ENCODE data around the gene ELOA2. TPM values are rescaled to one million over a fixed set of nuclear protein-coding genes. Genes with fewer than 3 reads are reported as not detected.
"Not testable (repeated sequence)": the region's sequence is repeated elsewhere in the genome, so short reads cannot be mapped to it uniquely, and the experiment has no call there.

Gene ELOA2
- total RNA-seq, 4 donors from 2014 or later = not detected

DNA sequence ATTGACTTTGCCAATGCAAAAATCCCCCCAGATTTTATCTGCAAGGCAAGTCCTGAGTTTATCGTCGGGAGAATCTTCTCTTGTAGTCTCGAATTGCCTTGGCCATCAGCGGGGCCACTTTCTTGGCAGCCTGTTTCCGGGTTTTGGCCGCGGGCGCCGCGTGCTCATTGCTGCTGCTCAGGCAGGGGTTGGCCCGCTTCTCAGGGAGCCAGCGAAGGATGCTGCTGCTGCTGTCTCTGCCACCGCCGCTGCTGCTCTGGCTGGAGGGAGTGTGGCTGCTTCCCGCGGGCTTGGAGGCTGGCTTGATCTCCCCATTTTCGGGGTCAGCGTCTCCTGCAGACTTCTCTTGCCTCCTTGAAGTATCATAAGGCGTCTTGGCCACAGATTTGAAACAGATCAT, 2.5 kb downstream of the ELOA2 start:
- Histone ChIP-seq H3K4me1 (no peaks in the 10 kb centered on the region), H3K36me3 (no peaks in the 10 kb centered on the region), H3K27ac (no peak overlapping the region), H3K9me3 (peaks cover 0 to 10% (median 0%) of the 10 kb centered on the region in 3 donors), H3K27me3 (no peaks in the 10 kb centered on the region), H3K4me3 (no peak overlapping the region)
- WGBS, 2 donors (ENCODE audit: low coverage in 1 of 2) = 67 to 80% methylated on average over 1 to 2 of the region's 19 CpGs
- TF ChIP-seq, protein P1, sequence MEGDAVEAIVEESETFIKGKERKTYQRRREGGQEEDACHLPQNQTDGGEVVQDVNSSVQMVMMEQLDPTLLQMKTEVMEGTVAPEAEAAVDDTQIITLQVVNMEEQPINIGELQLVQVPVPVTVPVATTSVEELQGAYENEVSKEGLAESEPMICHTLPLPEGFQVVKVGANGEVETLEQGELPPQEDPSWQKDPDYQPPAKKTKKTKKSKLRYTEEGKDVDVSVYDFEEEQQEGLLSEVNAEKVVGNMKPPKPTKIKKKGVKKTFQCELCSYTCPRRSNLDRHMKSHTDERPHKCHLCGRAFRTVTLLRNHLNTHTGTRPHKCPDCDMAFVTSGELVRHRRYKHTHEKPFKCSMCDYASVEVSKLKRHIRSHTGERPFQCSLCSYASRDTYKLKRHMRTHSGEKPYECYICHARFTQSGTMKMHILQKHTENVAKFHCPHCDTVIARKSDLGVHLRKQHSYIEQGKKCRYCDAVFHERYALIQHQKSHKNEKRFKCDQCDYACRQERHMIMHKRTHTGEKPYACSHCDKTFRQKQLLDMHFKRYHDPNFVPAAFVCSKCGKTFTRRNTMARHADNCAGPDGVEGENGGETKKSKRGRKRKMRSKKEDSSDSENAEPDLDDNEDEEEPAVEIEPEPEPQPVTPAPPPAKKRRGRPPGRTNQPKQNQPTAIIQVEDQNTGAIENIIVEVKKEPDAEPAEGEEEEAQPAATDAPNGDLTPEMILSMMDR (IDR thresholded peaks at IDR 0.05) = no peak
- TF ChIP-seq EP300 (IDR thresholded peaks at IDR 0.05) (no peak), POLR2AphosphoS5 (IDR thresholded peaks at IDR 0.05) (no peak), POLR2A (IDR thresholded peaks at IDR 0.05) (no peak)
- no peak for ATAC-seq

DNA sequence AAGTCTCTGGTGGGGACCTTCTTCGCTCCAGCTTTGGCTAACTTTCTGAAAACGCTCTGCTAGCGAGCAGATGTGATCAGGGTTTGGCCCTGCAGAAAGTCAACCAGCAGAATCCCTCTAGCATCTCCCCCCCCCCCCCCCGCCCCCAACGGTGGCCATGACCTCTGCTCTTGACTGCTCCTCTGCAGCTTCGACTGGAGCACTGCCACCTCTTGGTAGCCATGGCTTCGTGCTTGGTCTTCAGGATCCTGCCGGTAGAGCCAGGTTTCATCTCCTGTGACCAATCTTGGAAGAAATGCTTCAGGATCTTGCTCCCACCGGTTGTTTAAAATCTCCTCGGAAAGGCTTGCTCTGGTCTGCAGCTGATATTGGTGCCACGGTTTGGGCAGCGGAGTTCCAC, 4.5 kb downstream of the ELOA2 start:
- not testable (repeated sequence) for H3K27me3 ChIP-seq, H3K4me1 ChIP-seq, H3K27ac ChIP-seq, H3K9me3 ChIP-seq, H3K4me3 ChIP-seq, H3K36me3 ChIP-seq, ATAC-seq
- no CpG with 5 or more reads among the region's 12 CpGs for WGBS, 2 donors (ENCODE audit: low coverage in 1 of 2)

DNA sequence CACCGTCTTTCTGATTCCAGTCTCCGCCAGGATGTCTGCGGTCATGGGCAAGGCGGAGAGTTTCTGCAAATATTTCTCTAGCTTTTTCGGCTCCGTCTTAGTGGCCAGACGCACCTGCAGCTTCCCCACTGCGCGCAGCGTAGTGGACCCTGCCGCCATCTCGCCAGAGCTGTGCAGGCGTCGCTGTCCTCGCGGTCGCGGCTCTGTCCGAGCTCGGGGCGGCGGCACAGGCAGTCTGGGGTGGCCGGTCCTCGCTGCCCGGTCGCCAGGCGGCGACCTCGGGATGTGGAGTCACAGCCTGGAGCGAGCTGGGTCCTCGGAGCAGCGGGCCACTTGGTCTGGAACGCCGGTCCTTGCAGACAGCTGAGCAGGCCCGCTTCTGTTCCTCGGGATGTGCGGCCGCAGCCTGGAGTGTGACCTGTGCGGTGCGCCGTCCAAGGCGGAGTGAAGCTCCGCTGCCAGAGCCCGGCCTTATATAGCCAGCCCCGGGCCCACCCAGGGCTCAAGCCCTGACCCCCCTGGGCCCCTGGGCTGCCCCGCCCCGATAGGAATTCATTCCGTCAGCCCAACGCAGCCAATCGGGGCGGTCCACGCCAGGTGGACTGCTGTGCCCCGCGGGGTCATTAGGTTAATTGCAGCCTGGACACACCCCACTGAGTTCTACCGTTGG, 5.6 kb downstream of the ELOA2 start:
- H3K36me3 ChIP-seq, H3K27me3 ChIP-seq, H3K4me3 ChIP-seq, H3K4me1 ChIP-seq, H3K27ac ChIP-seq: not testable (repeated sequence)
- no CpG with 5 or more reads among the region's 55 CpGs for WGBS, 2 donors (ENCODE audit: low coverage in 1 of 2)
- H3K9me3 ChIP-seq = peaks cover 0 to 15% (median 0%) of the 10 kb centered on the region in 3 donors
- ATAC-seq = peak; percentile 42

DNA sequence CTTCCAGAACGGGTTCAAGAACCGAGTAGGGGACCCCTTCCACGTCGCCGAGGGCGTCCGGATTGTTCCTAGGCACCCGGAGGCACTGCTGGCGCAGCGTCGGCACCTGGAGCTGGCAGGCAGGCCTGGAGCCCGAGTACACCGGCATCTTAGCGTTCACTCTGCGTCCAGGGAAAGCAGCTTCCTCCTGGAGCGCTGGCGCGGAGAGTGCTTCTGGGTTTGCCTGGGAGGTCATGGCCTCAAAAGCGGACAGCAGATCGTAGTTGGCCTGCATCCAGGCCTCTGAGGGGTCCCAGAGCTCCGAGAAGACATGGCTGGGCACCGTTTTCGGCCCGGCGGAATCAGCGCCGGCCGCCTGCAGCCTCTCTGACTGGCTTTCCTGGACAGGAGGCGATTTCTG, 6.7 kb downstream of the ELOA2 start:
- not testable (repeated sequence) for H3K27me3 ChIP-seq, H3K4me1 ChIP-seq, H3K27ac ChIP-seq, H3K4me3 ChIP-seq, H3K36me3 ChIP-seq, ATAC-seq
- peaks cover 0 to 15% (median 0%) of the 10 kb centered on the region in 3 donors for H3K9me3 ChIP-seq
- WGBS, 2 donors (ENCODE audit: low coverage in 1 of 2) = no CpG with 5 or more reads among the region's 29 CpGs

DNA sequence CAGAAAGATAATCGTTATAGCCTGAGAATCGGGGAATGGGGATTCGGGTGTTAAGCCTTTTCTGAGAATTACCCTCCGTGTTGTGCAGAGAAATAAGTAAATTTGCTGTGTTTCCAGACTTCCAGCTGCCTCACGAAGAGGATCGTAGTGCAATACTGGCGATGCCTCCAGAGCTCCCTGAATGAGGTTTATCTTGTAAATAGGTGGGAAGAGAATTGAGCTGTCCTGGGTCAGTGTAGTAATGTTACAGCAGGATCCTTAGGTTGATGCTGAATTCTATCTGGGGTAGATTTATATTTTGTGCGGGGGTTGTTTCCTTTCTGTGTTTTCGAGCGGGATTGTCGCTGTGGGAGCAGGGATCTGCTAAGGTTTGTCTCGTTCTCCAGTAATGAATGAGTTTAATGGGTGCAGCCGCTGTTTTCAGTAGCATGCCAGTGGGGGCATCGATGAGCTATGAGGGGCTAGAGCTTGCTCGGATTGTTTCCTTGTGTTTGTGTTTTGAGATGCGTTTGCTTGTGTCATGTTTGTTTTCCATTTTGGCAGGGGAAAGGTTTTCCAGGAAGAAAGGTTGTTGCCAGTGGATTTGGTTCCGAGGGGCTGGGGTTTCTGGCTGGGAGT, 9.8 kb downstream of the ELOA2 start:
- not testable (repeated sequence) for H3K4me3 ChIP-seq, H3K9me3 ChIP-seq, ATAC-seq, H3K27ac ChIP-seq, H3K36me3 ChIP-seq, H3K4me1 ChIP-seq, H3K27me3 ChIP-seq
- 81 to 87% methylated on average over 4 to 6 of the region's 17 CpGs for WGBS, 2 donors (ENCODE audit: low coverage in 1 of 2)

DNA sequence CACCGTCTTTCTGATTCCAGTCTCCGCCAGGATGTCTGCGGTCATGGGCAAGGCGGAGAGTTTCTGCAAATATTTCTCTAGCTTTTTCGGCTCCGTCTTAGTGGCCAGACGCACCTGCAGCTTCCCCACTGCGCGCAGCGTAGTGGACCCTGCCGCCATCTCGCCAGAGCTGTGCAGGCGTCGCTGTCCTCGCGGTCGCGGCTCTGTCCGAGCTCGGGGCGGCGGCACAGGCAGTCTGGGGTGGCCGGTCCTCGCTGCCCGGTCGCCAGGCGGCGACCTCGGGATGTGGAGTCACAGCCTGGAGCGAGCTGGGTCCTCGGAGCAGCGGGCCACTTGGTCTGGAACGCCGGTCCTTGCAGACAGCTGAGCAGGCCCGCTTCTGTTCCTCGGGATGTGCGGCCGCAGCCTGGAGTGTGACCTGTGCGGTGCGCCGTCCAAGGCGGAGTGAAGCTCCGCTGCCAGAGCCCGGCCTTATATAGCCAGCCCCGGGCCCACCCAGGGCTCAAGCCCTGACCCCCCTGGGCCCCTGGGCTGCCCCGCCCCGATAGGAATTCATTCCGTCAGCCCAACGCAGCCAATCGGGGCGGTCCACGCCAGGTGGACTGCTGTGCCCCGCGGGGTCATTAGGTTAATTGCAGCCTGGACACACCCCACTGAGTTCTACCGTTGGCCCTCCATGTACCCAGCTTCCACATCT, 11.5 kb downstream of the ELOA2 start:
- not testable (repeated sequence) for H3K4me3 ChIP-seq, H3K27me3 ChIP-seq, H3K4me1 ChIP-seq, H3K36me3 ChIP-seq, H3K9me3 ChIP-seq, H3K27ac ChIP-seq
- ATAC-seq = peak; percentile 34
- no CpG with 5 or more reads among the region's 55 CpGs for WGBS, 2 donors (ENCODE audit: low coverage in 1 of 2)

DNA sequence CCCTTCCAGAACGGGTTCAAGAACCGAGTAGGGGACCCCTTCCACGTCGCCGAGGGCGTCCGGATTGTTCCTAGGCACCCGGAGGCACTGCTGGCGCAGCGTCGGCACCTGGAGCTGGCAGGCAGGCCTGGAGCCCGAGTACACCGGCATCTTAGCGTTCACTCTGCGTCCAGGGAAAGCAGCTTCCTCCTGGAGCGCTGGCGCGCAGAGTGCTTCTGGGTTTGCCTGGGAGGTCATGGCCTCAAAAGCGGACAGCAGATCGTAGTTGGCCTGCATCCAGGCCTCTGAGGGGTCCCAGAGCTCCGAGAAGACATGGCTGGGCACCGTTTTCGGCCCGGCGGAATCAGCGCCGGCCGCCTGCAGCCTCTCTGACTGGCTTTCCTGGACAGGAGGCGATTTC, 12.6 kb downstream of the ELOA2 start:
- WGBS, 2 donors (ENCODE audit: low coverage in 1 of 2) = 100% methylated on average over 3 of the region's 29 CpGs; no CpG with 5 or more reads in 1 of the 2 donors
- not testable (repeated sequence) for ATAC-seq, H3K9me3 ChIP-seq, H3K27ac ChIP-seq, H3K4me1 ChIP-seq, H3K36me3 ChIP-seq, H3K4me3 ChIP-seq, H3K27me3 ChIP-seq

DNA sequence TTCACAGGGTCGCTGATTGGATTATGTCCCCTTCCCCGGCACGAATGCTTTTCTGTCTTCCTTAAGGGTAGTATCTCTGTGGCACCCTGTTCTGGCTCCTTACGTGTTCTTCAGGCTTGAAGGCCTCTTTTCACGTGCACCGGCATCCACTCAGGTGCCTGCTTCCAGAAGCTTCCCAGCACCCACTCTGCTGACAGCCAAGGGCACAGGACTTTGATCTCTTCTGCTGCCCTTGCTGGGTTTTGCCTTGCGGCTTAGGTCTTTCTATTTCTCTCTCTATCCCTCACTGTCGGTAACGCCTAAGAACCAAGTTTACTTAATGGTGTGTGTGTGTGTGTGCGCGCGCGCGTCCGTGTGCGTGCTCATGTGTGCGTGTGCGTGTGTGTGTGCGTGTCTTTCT, 14.7 kb downstream of the ELOA2 start:
- ATAC-seq, H3K9me3 ChIP-seq, H3K4me3 ChIP-seq, H3K36me3 ChIP-seq, H3K27me3 ChIP-seq, H3K27ac ChIP-seq, H3K4me1 ChIP-seq: not testable (repeated sequence)
- no CpG with 5 or more reads among the region's 19 CpGs for WGBS, 2 donors (ENCODE audit: low coverage in 1 of 2)

DNA sequence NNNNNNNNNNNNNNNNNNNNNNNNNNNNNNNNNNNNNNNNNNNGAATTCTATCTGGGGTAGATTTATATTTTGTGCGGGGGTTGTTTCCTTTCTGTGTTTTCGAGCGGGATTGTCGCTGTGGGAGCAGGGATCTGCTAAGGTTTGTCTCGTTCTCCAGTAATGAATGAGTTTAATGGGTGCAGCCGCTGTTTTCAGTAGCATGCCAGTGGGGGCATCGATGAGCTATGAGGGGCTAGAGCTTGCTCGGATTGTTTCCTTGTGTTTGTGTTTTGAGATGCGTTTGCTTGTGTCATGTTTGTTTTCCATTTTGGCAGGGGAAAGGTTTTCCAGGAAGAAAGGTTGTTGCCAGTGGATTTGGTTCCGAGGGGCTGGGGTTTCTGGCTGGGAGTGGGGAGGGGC, 15.6 kb downstream of the ELOA2 start:
- ATAC-seq = not testable (repeated sequence)

More for the DNA sequence above, 15.6 kb downstream of the ELOA2 start:
- not testable (repeated sequence) for H3K4me3 ChIP-seq, H3K4me1 ChIP-seq, H3K36me3 ChIP-seq, H3K27me3 ChIP-seq, H3K9me3 ChIP-seq, H3K27ac ChIP-seq
- no CpG with 5 or more reads among the region's 10 CpGs for WGBS, 2 donors (ENCODE audit: low coverage in 1 of 2)
